ENCODE measurements around the gene BPTF. TPM values are rescaled to one million over a fixed set of nuclear protein-coding genes. Genes with fewer than 3 reads are reported as not detected.
A peak's percentile ranks its signal among the peaks of the same experiment; 100 is the strongest.

The BPTF gene, protein sequence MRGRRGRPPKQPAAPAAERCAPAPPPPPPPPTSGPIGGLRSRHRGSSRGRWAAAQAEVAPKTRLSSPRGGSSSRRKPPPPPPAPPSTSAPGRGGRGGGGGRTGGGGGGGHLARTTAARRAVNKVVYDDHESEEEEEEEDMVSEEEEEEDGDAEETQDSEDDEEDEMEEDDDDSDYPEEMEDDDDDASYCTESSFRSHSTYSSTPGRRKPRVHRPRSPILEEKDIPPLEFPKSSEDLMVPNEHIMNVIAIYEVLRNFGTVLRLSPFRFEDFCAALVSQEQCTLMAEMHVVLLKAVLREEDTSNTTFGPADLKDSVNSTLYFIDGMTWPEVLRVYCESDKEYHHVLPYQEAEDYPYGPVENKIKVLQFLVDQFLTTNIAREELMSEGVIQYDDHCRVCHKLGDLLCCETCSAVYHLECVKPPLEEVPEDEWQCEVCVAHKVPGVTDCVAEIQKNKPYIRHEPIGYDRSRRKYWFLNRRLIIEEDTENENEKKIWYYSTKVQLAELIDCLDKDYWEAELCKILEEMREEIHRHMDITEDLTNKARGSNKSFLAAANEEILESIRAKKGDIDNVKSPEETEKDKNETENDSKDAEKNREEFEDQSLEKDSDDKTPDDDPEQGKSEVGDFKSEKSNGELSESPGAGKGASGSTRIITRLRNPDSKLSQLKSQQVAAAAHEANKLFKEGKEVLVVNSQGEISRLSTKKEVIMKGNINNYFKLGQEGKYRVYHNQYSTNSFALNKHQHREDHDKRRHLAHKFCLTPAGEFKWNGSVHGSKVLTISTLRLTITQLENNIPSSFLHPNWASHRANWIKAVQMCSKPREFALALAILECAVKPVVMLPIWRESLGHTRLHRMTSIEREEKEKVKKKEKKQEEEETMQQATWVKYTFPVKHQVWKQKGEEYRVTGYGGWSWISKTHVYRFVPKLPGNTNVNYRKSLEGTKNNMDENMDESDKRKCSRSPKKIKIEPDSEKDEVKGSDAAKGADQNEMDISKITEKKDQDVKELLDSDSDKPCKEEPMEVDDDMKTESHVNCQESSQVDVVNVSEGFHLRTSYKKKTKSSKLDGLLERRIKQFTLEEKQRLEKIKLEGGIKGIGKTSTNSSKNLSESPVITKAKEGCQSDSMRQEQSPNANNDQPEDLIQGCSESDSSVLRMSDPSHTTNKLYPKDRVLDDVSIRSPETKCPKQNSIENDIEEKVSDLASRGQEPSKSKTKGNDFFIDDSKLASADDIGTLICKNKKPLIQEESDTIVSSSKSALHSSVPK (N-terminal part only)
- total RNA-seq = 10 to 100 TPM; 29.3 to 43.9 (median 38.1) TPM

DNA sequence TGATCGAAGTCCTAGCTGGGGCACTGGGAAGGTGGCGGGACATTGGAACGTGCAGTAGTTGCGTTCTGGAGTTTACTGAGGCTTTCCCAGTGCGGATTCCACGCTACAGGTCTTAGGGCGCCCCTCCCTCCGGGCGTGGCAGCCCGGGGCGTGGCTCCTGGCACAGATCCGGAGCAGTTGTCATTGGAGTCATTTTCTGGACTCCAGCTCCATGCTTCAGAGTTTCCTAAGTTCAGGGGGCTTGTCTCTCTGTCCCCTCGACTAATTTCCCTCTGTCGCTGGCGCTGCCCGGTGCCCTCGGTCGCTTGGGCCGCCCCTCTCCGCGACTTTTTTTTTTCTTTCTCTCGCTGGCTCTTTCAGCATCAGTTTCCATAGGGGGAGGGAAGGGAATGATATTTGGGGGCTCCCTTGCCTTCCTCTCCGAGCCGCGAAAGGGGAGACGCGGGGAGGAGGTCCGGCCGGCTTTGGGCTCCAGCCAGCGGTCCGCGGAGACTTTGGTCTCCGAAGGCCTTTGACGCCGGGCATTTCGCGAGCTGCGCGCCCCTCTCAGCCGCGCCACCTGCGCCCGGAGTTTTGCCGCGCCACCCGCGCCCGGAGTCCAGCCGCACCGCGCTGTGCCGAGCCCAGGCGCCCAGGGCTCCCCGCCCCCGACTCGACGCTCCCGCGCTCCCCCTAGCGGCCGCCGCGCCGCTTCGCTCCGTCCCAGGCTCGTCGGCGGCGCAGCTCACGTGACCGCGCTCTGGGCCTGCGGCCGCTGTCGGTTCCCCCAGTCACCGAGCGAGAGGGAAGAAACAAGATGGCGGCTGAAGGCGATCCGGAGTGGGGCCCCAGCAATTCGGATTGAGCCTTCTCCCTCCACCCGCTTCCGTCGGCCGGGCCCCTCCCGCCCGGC, at the start of gene BPTF:
Gene BPTF, plus strand, starts transcription at position 769 of the 892 bp plus-strand sequence. CDS start 222 bp downstream, outside the sequence.
- Histone ChIP-seq H3K4me3 (peak within 1 kb of the TSS; percentile 88 to 99 (median 90)), H3K9me3 (no peaks in the 10 kb centered on the region), H3K4me1 (peaks cover 32 to 34% of the 10 kb centered on the region in 2 donors), H3K27me3 (no peaks in the 10 kb centered on the region), H3K27ac (peak within 1 kb of the TSS; percentile 88 to 91 (median 90)), H3K36me3 (no peaks in the 10 kb centered on the region)
- in situ Hi-C loops (cut with MboI; ENCODE audit: low sequenced_read_pairs in 4 of 4) (loop anchor here in 3 of 4 donors (5.0 to 25.0 kb wide), 4 partner anchors 100 to 463 kb away; partner anchors contain the start of genes NOL11 (in 2 of the 3) and PSMD12 (in 1 of the 3)), intact Hi-C loops (cut with DNase I; ENCODE audit: low total_unique reads) (loop anchor here (1.0 to 5.0 kb wide), 3 partner anchors 25 to 212 kb away; partner anchors contain the start of genes KPNA2 and NOL11)
- peak; percentile 51 to 63 for TF ChIP-seq POLR2A (IDR thresholded peaks at IDR 0.05)
- TF ChIP-seq, protein P1, sequence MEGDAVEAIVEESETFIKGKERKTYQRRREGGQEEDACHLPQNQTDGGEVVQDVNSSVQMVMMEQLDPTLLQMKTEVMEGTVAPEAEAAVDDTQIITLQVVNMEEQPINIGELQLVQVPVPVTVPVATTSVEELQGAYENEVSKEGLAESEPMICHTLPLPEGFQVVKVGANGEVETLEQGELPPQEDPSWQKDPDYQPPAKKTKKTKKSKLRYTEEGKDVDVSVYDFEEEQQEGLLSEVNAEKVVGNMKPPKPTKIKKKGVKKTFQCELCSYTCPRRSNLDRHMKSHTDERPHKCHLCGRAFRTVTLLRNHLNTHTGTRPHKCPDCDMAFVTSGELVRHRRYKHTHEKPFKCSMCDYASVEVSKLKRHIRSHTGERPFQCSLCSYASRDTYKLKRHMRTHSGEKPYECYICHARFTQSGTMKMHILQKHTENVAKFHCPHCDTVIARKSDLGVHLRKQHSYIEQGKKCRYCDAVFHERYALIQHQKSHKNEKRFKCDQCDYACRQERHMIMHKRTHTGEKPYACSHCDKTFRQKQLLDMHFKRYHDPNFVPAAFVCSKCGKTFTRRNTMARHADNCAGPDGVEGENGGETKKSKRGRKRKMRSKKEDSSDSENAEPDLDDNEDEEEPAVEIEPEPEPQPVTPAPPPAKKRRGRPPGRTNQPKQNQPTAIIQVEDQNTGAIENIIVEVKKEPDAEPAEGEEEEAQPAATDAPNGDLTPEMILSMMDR (IDR thresholded peaks at IDR 0.05 in 4 of 5, conservative IDR thresholded peaks at IDR 0.05 in 1 of 5) = peak; percentile 76 to 99 (median 98)
- peak; percentile 83 to 87 for DNase-seq
- ATAC-seq = peak; percentile 89 to 90

DNA sequence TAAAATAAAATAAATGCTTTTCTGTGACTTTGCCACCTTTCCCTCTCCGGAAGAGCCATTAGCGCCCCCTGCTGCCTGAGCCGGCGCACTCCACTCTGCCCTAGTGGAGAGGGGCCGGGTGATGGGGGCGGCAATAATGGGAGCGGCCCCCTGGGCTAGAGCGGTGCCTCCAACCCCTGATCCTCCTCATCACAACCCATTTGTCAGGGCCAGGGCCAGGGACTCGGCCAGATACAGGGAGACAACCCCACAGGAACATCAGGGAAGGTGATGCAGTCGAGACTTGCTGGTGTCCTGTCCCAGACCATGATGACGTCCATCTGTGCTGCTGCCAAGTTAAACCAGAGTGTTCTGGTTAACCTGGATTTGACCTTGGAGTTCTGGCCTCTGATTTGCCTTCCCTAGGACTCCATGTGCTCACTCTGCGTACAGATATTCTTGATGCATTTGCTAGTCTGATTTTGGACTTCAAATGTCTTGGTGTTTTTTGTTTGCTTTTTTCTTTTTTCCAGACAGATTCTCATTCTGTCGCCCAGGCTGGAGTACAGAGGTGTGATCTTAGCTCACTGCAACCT, 46.1 kb upstream of the BPTF start:
- H3K36me3 ChIP-seq = no peaks in the 10 kb centered on the region
- intact Hi-C loops (cut with DNase I; ENCODE audit: low total_unique reads) = no loop called here
- TF ChIP-seq POLR2A (IDR thresholded peaks at IDR 0.05) = no peak
- TF ChIP-seq, protein P1 (IDR thresholded peaks at IDR 0.05 in 4 of 5, conservative IDR thresholded peaks at IDR 0.05 in 1 of 5) = peak in 3 of 5 experiments; percentile 29 to 39 (median 32)
- no peaks in the 10 kb centered on the region for H3K4me1 ChIP-seq
- DNase-seq (no peak), ATAC-seq (peak; percentile 36 to 56)
- no peaks in the 10 kb centered on the region for H3K27me3 ChIP-seq
- in situ Hi-C loops (cut with MboI; ENCODE audit: low sequenced_read_pairs in 4 of 4) = no loop called here
- no peak overlapping the region for H3K4me3 ChIP-seq
- H3K27ac ChIP-seq = no peak overlapping the region
- H3K9me3 ChIP-seq = no peaks in the 10 kb centered on the region

DNA sequence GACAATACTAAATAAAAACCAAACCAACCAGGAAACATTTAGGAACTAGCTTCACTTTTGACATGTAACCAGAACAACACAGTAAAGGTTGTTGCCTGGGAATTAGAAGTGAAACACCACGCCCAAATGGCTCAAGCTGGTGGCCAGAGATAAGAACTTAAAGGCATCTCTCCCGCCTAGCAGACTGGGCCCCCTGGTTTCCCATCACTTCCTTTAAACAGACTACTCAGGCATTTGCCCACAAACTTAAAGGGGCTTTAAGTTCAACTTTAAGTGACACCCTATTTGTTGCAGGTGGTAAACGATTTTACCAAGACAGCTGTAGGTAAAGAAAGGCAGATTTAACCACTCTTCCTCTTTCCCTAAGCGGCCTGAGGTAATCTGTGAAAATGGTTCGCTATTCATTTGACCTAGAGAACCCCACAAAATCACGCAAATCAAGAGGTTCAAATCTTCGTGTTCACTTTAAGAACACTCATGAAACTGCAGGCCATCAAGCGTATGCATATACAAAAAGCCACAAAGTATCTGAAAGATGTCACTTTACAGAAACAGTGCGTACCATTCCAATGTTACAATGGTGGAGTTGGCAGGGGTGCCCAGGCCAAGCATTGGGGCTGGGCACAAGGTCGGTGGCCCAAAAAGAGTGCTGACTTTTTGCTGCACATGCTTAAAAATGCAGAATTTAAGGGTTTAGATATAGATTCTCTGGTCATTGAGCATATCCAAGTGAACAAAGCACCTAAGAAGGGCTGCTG, 40.8 kb upstream of the BPTF start:
- in situ Hi-C loops (cut with MboI; ENCODE audit: low sequenced_read_pairs in 4 of 4) (no loop called here), intact Hi-C loops (cut with DNase I; ENCODE audit: low total_unique reads) (no loop called here)
- ATAC-seq (no peak), DNase-seq (no peak)
- H3K9me3 ChIP-seq = no peaks in the 10 kb centered on the region
- no peaks in the 10 kb centered on the region for H3K36me3 ChIP-seq
- no peak for TF ChIP-seq POLR2A (IDR thresholded peaks at IDR 0.05)
- TF ChIP-seq, protein P1 (IDR thresholded peaks at IDR 0.05 in 4 of 5, conservative IDR thresholded peaks at IDR 0.05 in 1 of 5) = no peak
- no peaks in the 10 kb centered on the region for H3K27me3 ChIP-seq
- H3K4me3 ChIP-seq = no peak overlapping the region
- no peaks in the 10 kb centered on the region for H3K4me1 ChIP-seq
- H3K27ac ChIP-seq = no peak overlapping the region
